WERI-Rb-1 (cell line): ENCODE measurements around the gene CAMTA1.

Experiments used
- DNase-seq: peaks from one replicate; pipeline ENCODE4 v3.0.0-alpha.2; 2020
- H3K27ac ChIP-seq: fragments of 250-450 bp; sonication (Bioruptor Pico); 2 replicates; pipeline ENCODE4 v1.5.1; 2020; ENCODE audit warnings: mild to moderate bottlenecking, moderate library complexity
- H3K27me3 ChIP-seq: fragments of 250-450 bp; sonication (Bioruptor Pico); 2 replicates; pipeline ENCODE4 v1.5.1; 2021; ENCODE audit warnings: mild to moderate bottlenecking, low read depth, moderate library complexity; ENCODE audit not compliant: insufficient read depth, severe bottlenecking
- H3K36me3 ChIP-seq: fragments of 250-450 bp; sonication (Bioruptor Pico); 2 replicates; pipeline ENCODE4 v1.5.1; 2020; ENCODE audit warnings: mild to moderate bottlenecking, moderate library complexity
- H3K4me3 ChIP-seq: 2 replicates; pipeline ENCODE4 v1.5.1; 2011; ENCODE audit warnings: low read depth, mild to moderate bottlenecking, control low read depth, low read length
- H3K9me3 ChIP-seq: fragments of 250-450 bp; sonication (Bioruptor Pico); 2 replicates; pipeline ENCODE4 v1.5.1; 2021; ENCODE audit warnings: mild to moderate bottlenecking, moderate library complexity; ENCODE audit not compliant: severe bottlenecking
- TF ChIP-seq, protein P1 (sequence below): IDR thresholded peaks from 2 replicates; pipeline ENCODE4 v1.5.1; 2011; ENCODE audit warnings: low read depth, mild to moderate bottlenecking, control low read depth, inconsistent platforms, low read length

CAMTA1 gene

DNA sequence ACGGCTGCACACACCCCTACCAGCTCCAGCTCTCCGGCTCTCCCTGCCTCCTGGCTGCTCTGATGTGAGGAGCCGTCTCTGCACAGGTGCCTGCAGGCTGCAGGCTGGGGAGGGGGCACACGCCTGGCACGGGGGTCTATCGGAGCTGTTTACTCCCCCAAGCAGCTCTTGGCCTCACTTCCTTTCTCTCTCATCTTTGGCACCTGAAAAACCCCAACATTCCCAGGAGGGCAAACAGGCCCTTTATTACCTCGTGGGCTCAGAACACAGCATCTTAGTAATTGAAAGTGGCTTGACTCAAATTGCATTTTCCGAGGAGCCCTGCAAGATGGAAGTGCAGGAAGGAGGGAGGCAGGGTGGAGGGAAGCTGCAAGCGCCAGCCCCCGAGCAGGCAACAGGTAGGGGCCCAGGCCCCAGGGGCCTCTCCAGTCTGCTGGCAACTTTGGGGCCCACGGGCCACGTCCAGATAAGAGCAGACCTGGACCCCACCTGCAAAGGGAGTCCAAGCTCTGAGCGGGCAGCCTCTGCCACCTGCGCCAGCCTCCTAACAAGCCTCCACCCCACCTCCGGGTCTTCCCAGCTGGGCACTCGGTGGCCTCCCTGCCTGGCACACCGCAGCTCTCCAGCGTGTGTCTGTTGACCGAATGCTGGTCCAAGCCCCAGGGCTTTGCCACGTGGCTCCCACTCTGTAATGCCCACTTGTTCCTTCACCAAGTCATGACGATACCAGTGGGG lies 722.2 kb downstream of the CAMTA1 start:
- Histone ChIP-seq H3K9me3 (no peaks in the 10 kb centered on the region), H3K4me3 (no peak overlapping the region), H3K27ac (no peak overlapping the region), H3K36me3 (no peaks in the 10 kb centered on the region), H3K27me3 (no peaks in the 10 kb centered on the region)
- DNase-seq: no peak
- TF ChIP-seq, protein P1, sequence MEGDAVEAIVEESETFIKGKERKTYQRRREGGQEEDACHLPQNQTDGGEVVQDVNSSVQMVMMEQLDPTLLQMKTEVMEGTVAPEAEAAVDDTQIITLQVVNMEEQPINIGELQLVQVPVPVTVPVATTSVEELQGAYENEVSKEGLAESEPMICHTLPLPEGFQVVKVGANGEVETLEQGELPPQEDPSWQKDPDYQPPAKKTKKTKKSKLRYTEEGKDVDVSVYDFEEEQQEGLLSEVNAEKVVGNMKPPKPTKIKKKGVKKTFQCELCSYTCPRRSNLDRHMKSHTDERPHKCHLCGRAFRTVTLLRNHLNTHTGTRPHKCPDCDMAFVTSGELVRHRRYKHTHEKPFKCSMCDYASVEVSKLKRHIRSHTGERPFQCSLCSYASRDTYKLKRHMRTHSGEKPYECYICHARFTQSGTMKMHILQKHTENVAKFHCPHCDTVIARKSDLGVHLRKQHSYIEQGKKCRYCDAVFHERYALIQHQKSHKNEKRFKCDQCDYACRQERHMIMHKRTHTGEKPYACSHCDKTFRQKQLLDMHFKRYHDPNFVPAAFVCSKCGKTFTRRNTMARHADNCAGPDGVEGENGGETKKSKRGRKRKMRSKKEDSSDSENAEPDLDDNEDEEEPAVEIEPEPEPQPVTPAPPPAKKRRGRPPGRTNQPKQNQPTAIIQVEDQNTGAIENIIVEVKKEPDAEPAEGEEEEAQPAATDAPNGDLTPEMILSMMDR: no peak

DNA sequence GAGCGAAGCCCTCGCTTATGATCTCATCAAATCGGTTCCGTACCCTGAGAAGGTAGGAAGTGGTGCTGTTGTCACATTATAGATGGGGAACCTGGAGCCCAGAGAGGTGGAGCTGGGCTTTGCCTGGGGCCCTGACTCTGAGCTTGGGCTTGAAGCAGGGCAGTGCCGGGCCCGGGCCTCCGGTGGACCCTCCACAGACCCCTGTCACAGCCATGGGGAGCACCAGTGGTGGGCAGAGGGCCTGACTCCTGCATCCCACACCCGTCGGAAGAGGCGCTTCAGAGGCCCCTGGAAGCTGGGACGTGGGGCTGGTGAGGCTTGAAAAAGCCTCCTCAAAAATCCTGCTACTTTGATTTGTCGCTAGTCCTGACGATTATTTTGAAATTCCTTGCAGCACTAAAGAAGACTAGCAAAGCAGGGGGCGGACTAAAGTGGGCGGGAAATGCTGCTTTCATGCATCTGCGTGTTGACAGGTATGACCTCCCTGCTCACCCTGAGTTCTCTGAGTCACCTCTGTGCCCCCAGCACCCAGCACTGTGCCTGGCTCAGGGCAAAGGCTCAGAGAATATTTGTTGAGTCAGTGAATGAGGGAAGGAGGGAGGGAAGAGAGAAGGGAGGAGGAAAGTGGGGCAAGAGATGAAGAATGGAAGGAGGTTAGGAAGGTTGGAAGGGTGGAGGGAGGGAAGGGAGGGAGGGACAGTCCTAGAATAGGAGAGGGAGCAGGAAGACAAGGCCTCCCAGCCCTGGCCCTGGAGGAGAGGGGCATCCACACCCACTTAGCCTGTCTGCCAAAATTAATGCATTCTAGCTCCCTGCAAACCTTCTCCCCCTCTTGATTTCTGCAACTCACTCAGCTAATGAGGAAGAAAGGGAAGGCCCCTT lies 723.0 kb downstream of the CAMTA1 start:
- DNase-seq: no peak
- H3K27ac ChIP-seq: no peak overlapping the region
- no peaks in the 10 kb centered on the region for H3K36me3 ChIP-seq
- no peaks in the 10 kb centered on the region for H3K9me3 ChIP-seq
- TF ChIP-seq, protein P1: no peak
- H3K4me3 ChIP-seq: no peak overlapping the region
- no peaks in the 10 kb centered on the region for H3K27me3 ChIP-seq

DNA sequence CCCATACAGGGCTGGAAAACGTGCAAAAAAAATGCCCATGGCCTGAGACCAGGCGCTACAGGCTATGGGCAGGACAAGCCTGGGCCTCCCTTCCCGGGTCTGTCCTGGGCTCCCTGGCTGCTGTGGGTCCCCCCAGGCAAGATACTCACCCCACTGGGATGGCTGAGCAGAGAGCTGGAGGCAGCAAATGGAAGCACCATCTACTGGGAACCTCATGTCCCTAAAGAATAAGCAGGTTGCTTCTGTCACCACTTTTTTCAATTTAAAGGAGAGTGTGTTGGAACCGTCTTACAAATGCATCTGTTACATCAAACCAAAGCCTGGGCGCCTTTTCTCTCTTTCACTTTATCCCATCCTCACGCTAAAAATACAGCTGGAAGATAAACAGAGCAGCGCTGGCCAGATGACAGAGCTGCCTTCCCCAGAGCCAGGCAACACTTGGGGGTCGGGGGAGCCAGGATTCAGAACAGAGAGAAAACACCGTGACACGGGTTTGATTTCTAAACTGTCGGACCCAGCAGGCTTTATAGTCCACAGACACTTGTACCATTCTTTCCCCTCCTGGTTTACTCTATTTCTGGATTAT lies 723.8 kb downstream of the CAMTA1 start:
- no peaks in the 10 kb centered on the region for H3K36me3 ChIP-seq
- no peaks in the 10 kb centered on the region for H3K27me3 ChIP-seq
- no peak overlapping the region for H3K27ac ChIP-seq
- no peaks in the 10 kb centered on the region for H3K9me3 ChIP-seq
- H3K4me3 ChIP-seq: no peak overlapping the region
- TF ChIP-seq, protein P1: no peak
- no peak for DNase-seq

DNA sequence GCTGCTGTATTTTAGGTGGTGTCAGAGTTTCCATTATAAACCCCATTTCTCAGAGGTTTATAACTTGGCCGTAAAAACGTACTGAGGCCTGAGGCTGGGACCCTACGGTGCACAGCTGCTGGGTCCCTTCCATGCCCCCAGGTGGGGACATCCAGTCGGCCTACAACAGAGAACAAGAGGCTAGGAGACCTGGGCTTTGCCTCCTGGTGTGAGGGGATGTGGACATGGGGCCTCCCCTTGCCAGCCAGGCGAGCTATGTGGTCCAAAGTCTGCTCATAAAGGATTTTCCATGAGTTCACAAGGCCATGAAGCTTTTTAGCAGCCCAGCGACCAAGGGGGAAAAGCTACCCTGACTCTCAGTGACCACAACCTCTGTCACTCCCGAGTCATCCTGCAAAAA lies 724.3 kb downstream of the CAMTA1 start:
- no peaks in the 10 kb centered on the region for H3K36me3 ChIP-seq
- no peaks in the 10 kb centered on the region for H3K27me3 ChIP-seq
- H3K27ac ChIP-seq: no peak overlapping the region
- H3K9me3 ChIP-seq: no peaks in the 10 kb centered on the region
- no peak overlapping the region for H3K4me3 ChIP-seq
- TF ChIP-seq, protein P1: no peak
- DNase-seq: no peak

DNA sequence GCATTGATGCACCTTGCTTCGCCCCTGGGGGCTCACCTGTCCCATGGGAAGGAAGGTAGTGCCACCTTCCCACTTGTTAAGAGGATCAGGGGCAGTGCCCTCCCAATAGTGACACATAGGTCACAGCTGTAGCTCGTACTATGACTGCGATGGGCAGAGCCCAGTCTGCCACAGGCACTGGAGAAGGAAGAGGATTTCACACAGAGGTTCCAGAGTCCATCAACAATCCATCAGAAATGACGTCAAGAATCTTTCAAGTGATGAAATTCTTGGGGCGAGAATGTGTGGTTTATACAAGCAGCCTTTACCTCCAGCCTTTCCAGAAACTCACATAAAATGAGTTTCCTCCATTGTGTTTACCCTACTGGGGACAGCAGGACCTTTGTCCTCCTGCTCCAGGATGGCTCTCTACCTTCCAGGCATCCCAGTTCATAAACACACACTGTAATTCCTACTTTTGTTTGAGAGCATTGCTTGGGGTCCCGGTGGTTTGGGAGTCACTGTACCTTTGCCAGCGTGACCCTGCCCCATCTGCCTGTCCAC lies 725.2 kb downstream of the CAMTA1 start:
- TF ChIP-seq, protein P1: no peak
- Histone ChIP-seq H3K27ac (no peak overlapping the region), H3K36me3 (no peaks in the 10 kb centered on the region), H3K9me3 (no peaks in the 10 kb centered on the region), H3K4me3 (no peak overlapping the region), H3K27me3 (no peaks in the 10 kb centered on the region)
- DNase-seq: no peak
